WTC11 (cell line): Measurements from ENCODE around the gene URM1. TPM values are rescaled to one million over a fixed set of nuclear protein-coding genes. Genes with fewer than 3 reads are reported as not detected.

Experiments used
- ATF6 ChIP-seq: sonication (generic); formaldehyde crosslinking; IDR thresholded peaks from 2 replicates; pipeline ENCODE4 v1.8.1; 2023; ENCODE audit warnings: mild to moderate bottlenecking, missing genetic modification reagents
- CBFB ChIP-seq: sonication (generic); formaldehyde crosslinking; IDR thresholded peaks from 2 replicates; pipeline ENCODE4 v1.8.1; 2022; ENCODE audit warnings: mild to moderate bottlenecking, low read depth, missing genetic modification reagents
- CDX4 ChIP-seq: fragments of 250-450 bp; sonication (Bioruptor Pico); IDR thresholded peaks from 2 replicates; pipeline ENCODE4 v1.9.0; 2021; ENCODE audit warnings: moderate library complexity, mild to moderate bottlenecking, inconsistent platforms, borderline replicate concordance
- E2F1 ChIP-seq: sonication (generic); formaldehyde crosslinking; IDR thresholded peaks from 2 replicates; pipeline ENCODE4 v1.8.0; 2022; ENCODE audit warnings: mild to moderate bottlenecking, missing genetic modification reagents
- E2F4 ChIP-seq: sonication (generic); formaldehyde crosslinking; IDR thresholded peaks from 2 replicates; pipeline ENCODE4 v1.8.1; 2022; ENCODE audit warnings: low read depth, mild to moderate bottlenecking, moderate library complexity, missing genetic modification reagents, borderline replicate concordance
- E2F5 ChIP-seq: sonication (generic); formaldehyde crosslinking; IDR thresholded peaks from 2 replicates; pipeline ENCODE4 v1.8.1; 2022; ENCODE audit warnings: mild to moderate bottlenecking, moderate library complexity, missing genetic modification reagents
- FOXP1 ChIP-seq: sonication (generic); formaldehyde crosslinking; IDR thresholded peaks from 2 replicates; pipeline ENCODE4 v1.8.0; 2022; ENCODE audit warnings: missing genetic modification reagents, mild to moderate bottlenecking, moderate library complexity, borderline replicate concordance
- JAZF1 ChIP-seq: fragments of 250-450 bp; sonication (Bioruptor Pico); IDR thresholded peaks from 2 replicates; pipeline ENCODE4 v1.9.0; 2021; ENCODE audit warnings: moderate library complexity, mild to moderate bottlenecking, inconsistent platforms
- MLX ChIP-seq: sonication (generic); formaldehyde crosslinking; IDR thresholded peaks from 2 replicates; pipeline ENCODE4 v1.8.1; 2023; ENCODE audit warnings: mild to moderate bottlenecking, missing genetic modification reagents, moderate library complexity
- MXD4 ChIP-seq: fragments of 250-450 bp; sonication (Bioruptor Pico); IDR thresholded peaks from 2 replicates; pipeline ENCODE4 v1.8.0; 2021; ENCODE audit warnings: mild to moderate bottlenecking, moderate library complexity, borderline replicate concordance
- NFYB ChIP-seq: sonication (generic); formaldehyde crosslinking; conservative IDR thresholded peaks from 2 replicates; pipeline ENCODE4 v1.8.0; 2022; ENCODE audit warnings: low read depth, missing genetic modification reagents
- PRDM15 ChIP-seq: sonication (generic); formaldehyde crosslinking; IDR thresholded peaks from 2 replicates; pipeline ENCODE4 v1.8.0; 2022; ENCODE audit warnings: missing genetic modification reagents
- TCF7 ChIP-seq: sonication (generic); formaldehyde crosslinking; IDR thresholded peaks from 2 replicates; pipeline ENCODE4 v1.8.0; 2022; ENCODE audit warnings: mild to moderate bottlenecking, low read depth, missing genetic modification reagents, moderate library complexity
- TEAD4 ChIP-seq: sonication (generic); formaldehyde crosslinking; IDR thresholded peaks from 2 replicates; pipeline ENCODE4 v1.8.0; 2022; ENCODE audit warnings: mild to moderate bottlenecking, missing genetic modification reagents
- ZBTB21 ChIP-seq: sonication (generic); formaldehyde crosslinking; IDR thresholded peaks from 2 replicates; pipeline ENCODE4 v1.8.1; 2023; ENCODE audit warnings: mild to moderate bottlenecking, missing genetic modification reagents, borderline replicate concordance
- ZMAT4 ChIP-seq: fragments of 250-450 bp; sonication (Bioruptor Pico); IDR thresholded peaks from 2 replicates; pipeline ENCODE4 v1.9.0; 2021; ENCODE audit warnings: mild to moderate bottlenecking
- ZNF121 ChIP-seq: sonication (generic); formaldehyde crosslinking; IDR thresholded peaks from 2 replicates; pipeline ENCODE4 v1.8.0; 2023; ENCODE audit warnings: missing genetic modification reagents
- ZNF219 ChIP-seq: sonication (generic); formaldehyde crosslinking; IDR thresholded peaks from 2 replicates; pipeline ENCODE4 v1.8.0; 2023; ENCODE audit warnings: missing genetic modification reagents, mild to moderate bottlenecking, borderline replicate concordance
- ZNF281 ChIP-seq: sonication (generic); formaldehyde crosslinking; IDR thresholded peaks from 2 replicates; pipeline ENCODE4 v1.8.0; 2023; ENCODE audit warnings: mild to moderate bottlenecking, missing genetic modification reagents
- ZNF317 ChIP-seq: sonication (generic); formaldehyde crosslinking; IDR thresholded peaks from 2 replicates; pipeline ENCODE4 v1.8.1; 2023; ENCODE audit warnings: low read depth, mild to moderate bottlenecking, moderate library complexity, missing genetic modification reagents, borderline replicate concordance
- ZNF396 ChIP-seq: fragments of 250-450 bp; sonication (Bioruptor Pico); IDR thresholded peaks from 2 replicates; pipeline ENCODE4 v1.8.0; 2021; ENCODE audit warnings: mild to moderate bottlenecking, moderate library complexity, borderline replicate concordance
- ZNF512 ChIP-seq: sonication (generic); formaldehyde crosslinking; IDR thresholded peaks from 2 replicates; pipeline ENCODE4 v1.8.1; 2022; ENCODE audit warnings: missing genetic modification reagents, borderline replicate concordance
- total RNA-seq: library from RNA; stranded (reverse); gene quantifications from 3 replicates; pipeline ENCODE4 v1.2.3, GENCODE V29; 2021

Gene URM1
- total RNA-seq, 1 experiment from 2014 or later, result 67.9 TPM

GRCh38 chr9:128420060-128420650 lies 49.0 kb downstream of the URM1 start (continued):
- TF ChIP-seq PRDM15 (CRISPR knock-in tag), result no peak
- no peak for TF ChIP-seq MLX
- no peak for TF ChIP-seq ZNF281 (CRISPR knock-in tag)
- TF ChIP-seq JAZF1 (CRISPR knock-in tag), result no peak
- no peak for TF ChIP-seq ATF6 (CRISPR knock-in tag)
- 0 out of 2 replicates have a peak, but pooled peaks have one; percentile 50 for TF ChIP-seq E2F5 (CRISPR knock-in tag)
- TF ChIP-seq NFYB (CRISPR knock-in tag), result no peak
- no peak for TF ChIP-seq MXD4 (CRISPR knock-in tag)
- no peak for TF ChIP-seq ZNF121 (CRISPR knock-in tag)
- TF ChIP-seq ZMAT4 (CRISPR knock-in tag), result no peak
- no peak for TF ChIP-seq E2F1
- no peak for TF ChIP-seq CDX4 (CRISPR knock-in tag)
- TF ChIP-seq ZBTB21 (CRISPR knock-in tag), result peak; percentile 61; the same call in 1 of the 2 replicates
- no peak for TF ChIP-seq ZNF512 (CRISPR knock-in tag)
- no peak for TF ChIP-seq ZNF317 (CRISPR knock-in tag)
- TF ChIP-seq CBFB (CRISPR knock-in tag), result no peak
- TF ChIP-seq E2F4 (CRISPR knock-in tag), result no peak
- no peak for TF ChIP-seq ZNF219
- TF ChIP-seq TEAD4 (CRISPR knock-in tag), result no peak
- no peak for TF ChIP-seq TCF7 (CRISPR knock-in tag)
- TF ChIP-seq FOXP1 (CRISPR knock-in tag), result no peak
- TF ChIP-seq ZNF396, result no peak
